GM12874 (cell line): Measurements from ENCODE around the gene GSK3B.

Source experiments
- TF ChIP-seq, protein P1 (sequence below): IDR thresholded peaks from 2 replicates; pipeline ENCODE4 v1.5.1; 2011; ENCODE audit warnings: low read depth, mild to moderate bottlenecking, control low read depth, low read length, moderate library complexity; ENCODE audit not compliant: insufficient read depth

GSK3B gene

DNA sequence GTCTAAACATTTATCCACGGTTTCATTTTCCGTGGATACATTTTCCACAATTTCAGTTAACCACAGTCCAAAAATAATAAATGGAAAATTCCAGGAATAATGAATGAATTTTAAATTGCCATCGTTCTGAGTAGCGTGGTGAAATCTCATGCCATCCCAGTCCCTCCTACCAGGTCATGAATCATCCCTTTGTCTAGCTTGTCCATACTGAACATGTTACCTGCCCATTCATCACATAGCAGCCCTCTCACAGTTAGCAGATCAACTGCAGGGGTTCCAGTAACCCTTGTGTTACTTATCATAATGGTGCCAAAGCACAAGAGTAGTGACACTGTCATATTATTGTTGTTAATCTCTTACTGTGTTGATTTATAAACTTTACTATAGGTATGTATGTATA, 124.5 kb downstream of the GSK3B start:
- TF ChIP-seq, protein P1, sequence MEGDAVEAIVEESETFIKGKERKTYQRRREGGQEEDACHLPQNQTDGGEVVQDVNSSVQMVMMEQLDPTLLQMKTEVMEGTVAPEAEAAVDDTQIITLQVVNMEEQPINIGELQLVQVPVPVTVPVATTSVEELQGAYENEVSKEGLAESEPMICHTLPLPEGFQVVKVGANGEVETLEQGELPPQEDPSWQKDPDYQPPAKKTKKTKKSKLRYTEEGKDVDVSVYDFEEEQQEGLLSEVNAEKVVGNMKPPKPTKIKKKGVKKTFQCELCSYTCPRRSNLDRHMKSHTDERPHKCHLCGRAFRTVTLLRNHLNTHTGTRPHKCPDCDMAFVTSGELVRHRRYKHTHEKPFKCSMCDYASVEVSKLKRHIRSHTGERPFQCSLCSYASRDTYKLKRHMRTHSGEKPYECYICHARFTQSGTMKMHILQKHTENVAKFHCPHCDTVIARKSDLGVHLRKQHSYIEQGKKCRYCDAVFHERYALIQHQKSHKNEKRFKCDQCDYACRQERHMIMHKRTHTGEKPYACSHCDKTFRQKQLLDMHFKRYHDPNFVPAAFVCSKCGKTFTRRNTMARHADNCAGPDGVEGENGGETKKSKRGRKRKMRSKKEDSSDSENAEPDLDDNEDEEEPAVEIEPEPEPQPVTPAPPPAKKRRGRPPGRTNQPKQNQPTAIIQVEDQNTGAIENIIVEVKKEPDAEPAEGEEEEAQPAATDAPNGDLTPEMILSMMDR, result no peak

DNA sequence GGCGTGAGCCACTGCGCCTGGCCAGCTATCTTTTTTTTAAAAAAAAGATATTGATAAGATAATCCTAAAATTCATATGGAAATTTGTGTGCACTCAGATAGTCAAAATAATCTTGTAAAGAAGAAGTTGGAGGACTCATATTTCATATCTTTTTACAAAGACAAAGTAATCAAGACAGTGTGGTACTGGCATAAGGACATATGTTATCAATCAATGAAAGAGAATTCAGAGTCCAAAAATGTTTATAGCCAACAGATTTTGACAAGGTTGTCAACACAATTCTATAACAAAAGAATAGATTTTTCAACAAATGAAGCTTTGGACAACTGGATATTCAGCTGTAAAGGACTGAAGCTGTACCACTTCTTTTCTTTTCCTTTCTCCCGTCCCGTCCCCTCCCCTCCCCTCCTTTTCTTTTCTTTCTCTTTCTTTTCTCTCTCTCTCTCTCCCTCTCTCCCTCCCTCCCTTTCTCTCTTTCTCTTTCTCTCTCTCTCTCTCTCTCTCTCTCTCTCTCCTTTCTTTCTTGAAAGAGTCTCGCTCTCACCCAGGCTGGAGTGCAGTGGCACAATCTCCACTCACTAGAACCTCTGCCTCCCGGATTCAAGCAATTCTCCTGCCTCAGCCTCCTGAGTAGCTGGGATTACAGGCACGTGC, 126.8 kb downstream of the GSK3B start:
- TF ChIP-seq, protein P1, result no peak

DNA sequence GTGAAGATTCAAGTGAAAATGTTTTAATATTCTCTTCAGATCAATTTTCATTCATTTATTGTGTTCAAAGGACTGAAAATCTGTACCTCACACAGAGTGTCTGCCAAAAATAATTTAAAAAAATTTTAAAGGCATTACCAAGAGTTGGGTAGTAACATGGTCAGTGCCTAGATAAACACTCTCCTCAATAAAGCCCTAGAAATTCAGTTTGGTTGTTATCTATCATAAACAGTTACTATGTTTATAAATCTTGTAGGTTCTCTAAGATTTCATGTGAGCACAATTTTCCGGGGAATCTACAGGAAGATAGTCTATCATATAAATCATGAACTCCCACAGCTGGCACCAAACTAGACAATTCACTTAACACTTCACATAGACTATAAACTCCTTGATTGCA, 128.6 kb downstream of the GSK3B start:
- TF ChIP-seq, protein P1, result no peak

DNA sequence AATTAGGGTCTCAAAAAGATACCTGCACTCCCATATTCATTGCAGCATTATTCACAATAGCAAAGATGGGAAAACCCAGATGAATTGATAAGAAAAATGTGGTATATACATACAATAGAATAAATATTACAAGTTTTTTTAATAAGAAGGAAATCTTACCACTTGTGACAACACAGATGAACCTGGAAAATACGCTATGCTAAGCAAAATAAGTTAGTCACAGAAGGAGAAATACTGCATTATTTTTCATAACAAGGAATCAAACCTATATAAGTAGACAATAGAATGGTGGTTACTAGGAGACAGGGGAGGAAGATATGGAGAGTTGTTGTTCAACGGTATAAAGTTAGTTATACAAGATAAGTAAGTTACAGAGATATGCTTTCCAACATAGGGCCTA, 130.0 kb downstream of the GSK3B start:
- TF ChIP-seq, protein P1, result no peak

DNA sequence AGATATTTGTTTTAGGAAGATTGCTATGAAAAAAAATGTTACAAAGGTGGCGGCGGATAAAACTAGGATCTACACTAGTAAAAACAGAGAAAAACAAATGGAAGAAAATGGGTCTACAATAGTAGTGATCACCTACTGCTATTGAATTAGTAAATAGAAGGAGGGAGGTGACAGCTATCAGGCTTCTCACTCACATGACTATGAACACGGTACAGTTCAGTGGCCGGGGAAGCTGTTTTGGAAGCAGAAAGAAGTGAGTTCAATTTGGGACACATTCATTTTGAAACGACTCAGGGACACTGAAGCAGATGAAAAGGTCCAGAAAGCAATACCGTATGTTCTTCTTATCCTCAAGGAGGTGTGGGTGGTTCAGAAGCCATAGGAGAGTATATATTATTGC, 138.3 kb downstream of the GSK3B start:
- TF ChIP-seq, protein P1, result no peak

DNA sequence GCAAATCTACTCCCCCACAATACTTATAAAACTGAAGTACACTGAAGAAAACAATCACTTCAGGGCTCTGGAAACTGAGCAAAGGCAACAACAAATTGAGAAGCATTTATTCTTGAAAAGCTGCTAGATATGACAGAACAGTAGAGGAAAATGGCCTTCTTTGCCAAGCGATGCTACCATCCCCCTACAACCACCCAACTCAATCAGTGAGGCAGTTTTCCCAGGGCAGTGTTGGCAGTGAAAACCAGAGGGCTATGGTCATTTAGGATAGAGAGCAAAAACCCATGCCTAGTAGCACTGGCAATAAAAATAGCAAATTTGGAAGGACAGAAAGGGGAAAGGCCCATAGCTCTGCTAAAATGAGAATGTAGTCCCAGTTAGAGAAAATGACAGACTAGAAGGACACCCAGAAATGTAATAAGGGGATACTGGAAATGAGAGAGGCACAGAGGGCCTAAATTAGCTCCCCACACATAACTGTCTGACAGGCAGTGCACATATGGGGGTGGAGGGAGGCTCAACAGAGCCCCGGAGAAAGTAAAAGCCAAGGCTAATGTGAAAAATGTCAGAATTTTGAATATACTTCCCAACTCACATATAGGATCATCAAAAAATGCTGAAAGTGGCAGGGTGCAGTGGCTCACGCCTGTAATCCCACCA, 143.5 kb downstream of the GSK3B start:
- TF ChIP-seq, protein P1, result no peak

DNA sequence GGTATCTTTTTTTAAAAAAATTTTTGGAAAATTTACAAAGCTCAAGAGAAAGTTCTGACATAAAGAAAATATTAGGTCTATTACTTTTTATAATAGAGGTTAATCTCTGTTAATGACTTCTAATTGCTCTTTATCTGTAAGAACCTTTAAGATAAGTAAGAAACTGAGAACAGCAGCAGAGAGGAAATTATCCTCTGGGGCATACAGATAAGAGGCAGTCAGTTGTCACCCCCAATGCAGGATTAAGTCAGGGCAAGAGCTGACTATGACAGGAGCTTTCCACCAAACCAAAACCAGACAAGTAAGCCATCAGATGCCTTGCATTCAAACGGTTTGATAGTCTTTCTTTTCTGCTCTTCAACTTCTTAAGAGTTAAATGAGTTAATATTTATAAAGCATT, 149.0 kb downstream of the GSK3B start:
- TF ChIP-seq, protein P1, result no peak
